H9 (cell line): Measurements from ENCODE around the gene IGF2BP2. TPM values are rescaled to one million over a fixed set of nuclear protein-coding genes. Genes with fewer than 3 reads are reported as not detected.
A peak's percentile ranks its signal among the peaks of the same experiment; 100 is the strongest.

Source experiments
- DNase-seq: peaks from one replicate; pipeline ENCODE4 v3.0.0-alpha.2; 2017
- H2AFZ ChIP-seq: one replicate; pipeline ENCODE4 v1.6.1; 2013; ENCODE audit warnings: mild to moderate bottlenecking, low read length, control low read depth, moderate library complexity
- H2AK5ac ChIP-seq: 2 replicates; pipeline ENCODE4 v1.6.1; 2013; ENCODE audit warnings: low read length, control low read depth, mixed read lengths; ENCODE audit not compliant: insufficient read length
- H2BK120ac ChIP-seq: one replicate; pipeline ENCODE4 v1.6.1; 2013; ENCODE audit warnings: low read depth, mild to moderate bottlenecking, low read length, control low read depth, inconsistent platforms; ENCODE audit not compliant: poor library complexity, severe bottlenecking
- H2BK12ac ChIP-seq: 2 replicates; pipeline ENCODE4 v1.6.1; 2013; ENCODE audit warnings: low read length, control low read depth, mixed read lengths, low read depth; ENCODE audit not compliant: insufficient read length
- H2BK15ac ChIP-seq: 2 replicates; pipeline ENCODE4 v1.6.1; 2013; ENCODE audit warnings: low read depth, low read length, control low read depth
- H2BK20ac ChIP-seq: one replicate; pipeline ENCODE4 v1.6.1; 2013; ENCODE audit warnings: low read depth, mild to moderate bottlenecking, low read length, control low read depth, inconsistent platforms; ENCODE audit not compliant: poor library complexity, severe bottlenecking
- H2BK5ac ChIP-seq: 2 replicates; pipeline ENCODE4 v1.6.1; 2013; ENCODE audit warnings: low read length, control low read depth, mixed read lengths; ENCODE audit not compliant: insufficient read length
- H3K14ac ChIP-seq: 2 replicates; pipeline ENCODE4 v1.6.1; 2013; ENCODE audit warnings: low read length, control low read depth; ENCODE audit not compliant: insufficient read depth
- H3K18ac ChIP-seq: 2 replicates; pipeline ENCODE4 v1.6.1; 2013; ENCODE audit warnings: low read depth, mild to moderate bottlenecking, mixed read lengths, low read length, control low read depth; ENCODE audit not compliant: insufficient read length
- H3K23ac ChIP-seq: 2 replicates; pipeline ENCODE4 v1.6.1; 2013; ENCODE audit warnings: low read length, control low read depth, mixed read lengths, low read depth; ENCODE audit not compliant: insufficient read length
- H3K23me2 ChIP-seq: 2 replicates; pipeline ENCODE4 v1.6.1; 2013; ENCODE audit warnings: low read depth, mild to moderate bottlenecking, mixed read lengths, low read length, control low read depth; ENCODE audit not compliant: insufficient read length, poor library complexity, severe bottlenecking
- H3K27ac ChIP-seq: 2 replicates; pipeline ENCODE4 v1.5.1; 2013; ENCODE audit warnings: low read length, control low read depth, mixed read lengths, low read depth; ENCODE audit not compliant: insufficient read length
- H3K27me3 ChIP-seq: 2 replicates; pipeline ENCODE4 v1.6.1; 2013; ENCODE audit warnings: low read length, control low read depth, inconsistent platforms; ENCODE audit not compliant: insufficient read depth
- H3K4ac ChIP-seq: 2 replicates; pipeline ENCODE4 v1.6.1; 2013; ENCODE audit warnings: low read depth, mild to moderate bottlenecking, control low read depth, inconsistent platforms, low read length, moderate library complexity
- H3K4me1 ChIP-seq: 2 replicates; pipeline ENCODE4 v1.6.1; 2013; ENCODE audit warnings: low read length, control low read depth, inconsistent platforms; ENCODE audit not compliant: insufficient read depth
- H3K4me2 ChIP-seq: 2 replicates; pipeline ENCODE4 v1.6.1; 2013; ENCODE audit warnings: low read length, control low read depth, mixed read lengths; ENCODE audit not compliant: insufficient read length, insufficient read depth
- H3K56ac ChIP-seq: 2 replicates; pipeline ENCODE4 v1.6.1; 2013; ENCODE audit warnings: low read depth, mild to moderate bottlenecking, mixed read lengths, low read length, control low read depth; ENCODE audit not compliant: insufficient read length
- H3K79me1 ChIP-seq: 2 replicates; pipeline ENCODE4 v1.6.1; 2013; ENCODE audit warnings: low read depth, mild to moderate bottlenecking, moderate library complexity, low read length, control low read depth, inconsistent platforms; ENCODE audit not compliant: insufficient read depth, poor library complexity, severe bottlenecking
- H3K79me2 ChIP-seq: 2 replicates; pipeline ENCODE4 v1.6.1; 2013; ENCODE audit warnings: low read length, control low read depth, inconsistent platforms; ENCODE audit not compliant: insufficient read depth
- H3K9ac ChIP-seq: 2 replicates; pipeline ENCODE4 v1.6.1; 2013; ENCODE audit warnings: low read length, control low read depth, mixed read lengths; ENCODE audit not compliant: insufficient read length; ENCODE audit errors: extremely low read depth
- H3K9me3 ChIP-seq: one replicate; pipeline ENCODE4 v1.6.1; 2013; ENCODE audit warnings: low read depth, low read length, inconsistent platforms; ENCODE audit not compliant: control insufficient read depth
- H3T11ph ChIP-seq: one replicate; pipeline ENCODE4 v1.6.1; 2013; ENCODE audit warnings: mild to moderate bottlenecking, low read length, control low read depth, inconsistent platforms
- H4K20me1 ChIP-seq: one replicate; pipeline ENCODE4 v1.6.1; 2013; ENCODE audit not compliant: control insufficient read depth, insufficient read length, insufficient read depth
- H4K5ac ChIP-seq: 2 replicates; pipeline ENCODE4 v1.6.1; 2013; ENCODE audit warnings: low read depth, mild to moderate bottlenecking, mixed read lengths, low read length, control low read depth; ENCODE audit not compliant: insufficient read length
- H4K8ac ChIP-seq: replicated peaks from 2 replicates; pipeline ENCODE4 v1.6.1; 2013; ENCODE audit warnings: low read length, control low read depth, mixed read lengths, low read depth; ENCODE audit not compliant: insufficient read length
- H4K91ac ChIP-seq: 2 replicates; pipeline ENCODE4 v1.6.1; 2013; ENCODE audit warnings: low read depth, mild to moderate bottlenecking, moderate library complexity, mixed read lengths, low read length, control low read depth; ENCODE audit not compliant: insufficient read length
- H3K27ac Mint-ChIP-seq, 3 experiments: 2 replicates in 2 of 3; 3 replicates in 1 of 3; pipeline ENCODE4 v1.8.0; 2020 to 2021; ENCODE audit warnings: mixed read lengths in 3 of 3, mild to moderate bottlenecking in 1 of 3, moderate library complexity in 1 of 3
- H3K27me3 Mint-ChIP-seq: 2 replicates; pipeline ENCODE4 v1.8.0; 2021; ENCODE audit warnings: low read depth, mild to moderate bottlenecking, moderate library complexity, mixed read lengths
- H3K36me3 Mint-ChIP-seq, 3 experiments: 2 replicates in 2 of 3; 3 replicates in 1 of 3; pipeline ENCODE4 v1.8.0; 2020 to 2021; ENCODE audit warnings: low read depth in 3 of 3, mixed read lengths in 3 of 3; ENCODE audit not compliant: insufficient read depth in 1 of 3
- H3K4me1 Mint-ChIP-seq, 2 experiments: 2 replicates each; pipeline ENCODE4 v1.8.0; 2020; ENCODE audit warnings: mixed read lengths in 2 of 2
- H3K4me3 Mint-ChIP-seq, 2 experiments: 2 replicates in 1 of 2; 3 replicates in 1 of 2; pipeline ENCODE4 v1.8.0; 2020 to 2021; ENCODE audit warnings: mild to moderate bottlenecking in 2 of 2, mixed read lengths in 2 of 2, moderate library complexity in 1 of 2
- H3K9me3 Mint-ChIP-seq, 2 experiments: 2 replicates in 1 of 2; 3 replicates in 1 of 2; pipeline ENCODE4 v1.8.0; 2020; ENCODE audit warnings: mild to moderate bottlenecking in 2 of 2, mixed read lengths in 2 of 2, moderate library complexity in 1 of 2
- CTCF ChIP-seq: fragments of 200-600 bp; sonication (generic); conservative IDR thresholded peaks from 3 replicates; pipeline ENCODE4 v1.8.0; 2021; ENCODE audit warnings: antibody characterized with exemption, mild to moderate bottlenecking
- WGBS: extraction: QIAGEN DNeasy Blood & Tissue Kit; methylation state at CpG from one replicate; pipeline ENCODE4 v1.1.7; 2013; ENCODE audit warnings: missing lambda C conversion rate, low lambda C conversion rate, mixed read lengths; ENCODE audit not compliant: insufficient read length; ENCODE audit errors: extremely low coverage; 5-methylcytosine and 5-hydroxymethylcytosine counted together
- total RNA-seq: library from RNA; stranded (reverse); gene quantifications from 2 replicates; pipeline ENCODE4 v1.2.1, GENCODE V29; 2021

The IGF2BP2 gene
- total RNA-seq, 1 experiment from 2014 or later: 130 TPM

- peaks cover 2% of the 10 kb centered on the region for H3K9me3 ChIP-seq
- no peak for TF ChIP-seq CTCF
- no peaks in the 10 kb centered on the region for H4K20me1 ChIP-seq
- H3K27me3 Mint-ChIP-seq: peaks cover 14% of the 10 kb centered on the region
- H3T11ph ChIP-seq: no peak overlapping the region
- no peak overlapping the region for H2AK5ac ChIP-seq
- peaks cover 8% of the 10 kb centered on the region for H3K23me2 ChIP-seq
- H4K5ac ChIP-seq: no peak overlapping the region
- H2BK20ac ChIP-seq: no peak overlapping the region
- peaks cover 13 to 14% (median 14%) of the 10 kb centered on the region in 3 experiments for H3K36me3 Mint-ChIP-seq
- no peaks in the 10 kb centered on the region for H3K79me1 ChIP-seq
- H4K8ac ChIP-seq: no peak overlapping the region
- H3K4me1 Mint-ChIP-seq: peaks cover 46 to 50% of the 10 kb centered on the region in 2 experiments
- no peak overlapping the region for H4K91ac ChIP-seq
- no peak overlapping the region for H2BK120ac ChIP-seq
- no peak overlapping the region for H3K14ac ChIP-seq
- DNase-seq: no peak
- H3K4me3 Mint-ChIP-seq: peak overlapping the region; percentile 91 to 98
- H3K18ac ChIP-seq: no peak overlapping the region
- WGBS: no CpG with 5 or more reads among the region's 9 CpGs
- H3K27ac ChIP-seq: no peak overlapping the region
- no peak overlapping the region for H3K56ac ChIP-seq
- peaks cover 13 to 14% of the 10 kb centered on the region in 2 experiments for H3K9me3 Mint-ChIP-seq
- H3K79me2 ChIP-seq: peaks cover 21% of the 10 kb centered on the region; the same call in 1 of the 2 replicates
- no peak overlapping the region for H3K9ac ChIP-seq
- H3K4ac ChIP-seq: no peak overlapping the region
- H2BK12ac ChIP-seq: no peak overlapping the region
- no peak overlapping the region for H2AFZ ChIP-seq
- H3K4me2 ChIP-seq: peak overlapping the region; percentile 50
- no peak overlapping the region for H3K23ac ChIP-seq
- H3K27me3 ChIP-seq: no peaks in the 10 kb centered on the region
- H2BK5ac ChIP-seq: no peak overlapping the region
- H3K27ac Mint-ChIP-seq: peak overlapping the region; percentile 84 to 98 (median 94); a peak in 4 of 7 replicates
- no peak overlapping the region for H2BK15ac ChIP-seq
- peaks cover 11% of the 10 kb centered on the region for H3K4me1 ChIP-seq
Measured at GRCh38 chr3:185822221-185823000, 2.4 kb downstream of the IGF2BP2 start.
